Keratinocyte (primary cell): Measurements from ENCODE around the gene OR1L8.

Experiments
- CTCF ChIP-seq, 3 experiments: IDR thresholded peaks in 1 of 3; conservative IDR thresholded peaks in 1 of 3; optimal IDR thresholded peaks in 1 of 3; 2 replicates in 2 of 3; 3 replicates in 1 of 3; pipeline versions ENCODE3 to v1.5.1; 2011; ENCODE audit warnings: low read length in 3 of 3, mild to moderate bottlenecking in 3 of 3, moderate library complexity in 2 of 3, control low read depth in 1 of 3, inconsistent platforms in 1 of 3; ENCODE audit not compliant: insufficient read depth in 2 of 3; ENCODE audit errors: extremely low read depth in 1 of 3
- EZH2 ChIP-seq: IDR thresholded peaks from one replicate; pipeline ENCODE4 v1.6.1; 2012; ENCODE audit warnings: inconsistent platforms, mild to moderate bottlenecking, low read length, moderate library complexity

GRCh38 chr9:122614362-122614761, 31.2 kb upstream of the OR1L8 start, which contains the start of gene OR1Q1:
- TF ChIP-seq CTCF (optimal IDR thresholded peaks at IDR 0.05 in 1 of 3, IDR thresholded peaks at IDR 0.05 in 1 of 3, conservative IDR thresholded peaks at IDR 0.05 in 1 of 3; ENCODE audit: extremely low read depth in 1 of 3, insufficient read depth in 2 of 3, low read length in 3 of 3) (no peak), EZH2 (no peak)
